Muscle of back (tissue), 11 donors: Measurements from ENCODE around the gene CD96. TPM values are rescaled to one million over a fixed set of nuclear protein-coding genes. Genes with fewer than 3 reads are reported as not detected.

Source experiments
- DNase-seq, 3 donors: peaks; one replicate each; pipeline versions ENCODE4 v3.0.0 to v3.0.0-alpha.2; 2013
- polyA plus RNA-seq, 10 donors: library from polyadenylated mRNA; unstranded; fragments of 120-200 nt; gene quantifications; one replicate each; pipeline ENCODE4 v1.2.1, GENCODE V29; 2013; ENCODE audit not compliant: insufficient read length in 10 of 10

CD96 gene
- polyA plus RNA-seq, 10 donors, result 0.15 to 5.7 (median 0.45) TPM

DNA sequence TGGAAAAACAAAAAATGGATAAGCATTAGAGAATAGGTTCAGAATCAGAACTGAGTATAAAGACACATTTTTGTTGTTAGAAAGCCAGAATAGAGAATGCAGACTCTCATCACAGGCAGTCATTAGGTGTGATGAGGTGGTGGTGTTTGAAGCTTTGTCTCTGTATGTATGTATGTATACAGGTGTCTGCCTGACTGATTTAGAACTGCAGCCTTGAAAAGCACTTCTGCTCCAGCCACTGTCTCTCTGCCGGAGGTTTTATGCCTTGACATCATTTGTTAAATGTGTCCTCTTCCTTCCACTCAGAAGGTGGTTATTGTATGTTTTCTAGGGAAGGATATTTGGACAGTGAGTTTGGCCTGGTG, 133.8 kb downstream of the CD96 start:
- no peak for DNase-seq

DNA sequence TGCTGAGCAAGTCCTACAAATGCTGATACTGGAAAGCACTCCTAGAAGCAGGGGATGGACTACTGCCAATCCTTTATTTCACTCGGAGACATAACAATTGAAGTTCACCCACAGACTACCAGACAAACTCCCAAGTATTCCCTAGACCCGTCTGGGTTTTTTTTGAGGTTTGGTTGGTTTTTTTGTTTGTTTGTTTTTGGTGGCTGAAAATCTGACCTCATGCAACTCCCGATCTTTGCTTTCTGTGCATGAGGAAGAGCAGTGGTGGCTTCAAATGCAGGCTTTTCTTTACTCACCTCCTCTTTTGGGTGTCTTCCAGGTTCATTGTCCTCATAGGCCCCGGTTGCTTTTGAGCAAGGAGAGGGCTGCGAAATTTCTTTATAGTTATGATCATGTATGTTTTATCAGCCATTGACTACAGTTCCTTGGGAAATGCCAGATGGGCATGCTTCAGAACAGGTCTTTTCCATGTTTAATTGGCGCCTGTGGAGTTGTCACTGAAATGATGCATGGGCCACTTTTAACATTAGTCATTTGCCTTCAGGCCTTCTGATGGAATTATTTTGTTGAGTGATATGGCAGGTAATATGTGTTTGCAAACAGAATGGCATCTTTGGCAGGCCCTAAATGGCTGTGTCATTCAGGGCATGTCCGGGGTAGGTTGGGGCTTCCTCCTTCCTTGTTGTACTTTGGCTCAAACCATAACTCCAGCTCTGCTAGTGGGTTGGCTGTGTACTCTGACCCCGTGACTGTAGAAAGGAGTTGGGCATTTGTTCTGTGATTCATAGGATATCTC, 134.4 kb downstream of the CD96 start:
- DNase-seq, result no peak

DNA sequence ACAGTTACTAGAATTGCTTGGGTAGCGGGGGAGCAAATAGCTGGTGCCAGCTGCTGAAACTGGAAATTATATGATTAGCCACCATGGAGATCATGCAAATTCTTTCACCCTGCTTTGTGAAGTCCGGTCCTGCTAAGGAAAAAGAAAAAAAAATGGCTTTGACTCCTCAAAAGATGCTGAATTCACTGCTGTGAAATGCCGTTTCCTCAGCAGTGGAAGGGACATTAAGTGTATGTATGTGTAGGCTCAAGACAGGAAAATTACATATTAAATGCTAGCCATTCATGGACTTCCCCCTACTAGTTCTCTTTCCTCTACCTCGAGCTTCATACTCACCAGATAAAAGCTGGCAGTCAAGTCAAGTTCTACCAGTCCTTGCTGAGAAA, 135.0 kb downstream of the CD96 start:
- no peak for DNase-seq

DNA sequence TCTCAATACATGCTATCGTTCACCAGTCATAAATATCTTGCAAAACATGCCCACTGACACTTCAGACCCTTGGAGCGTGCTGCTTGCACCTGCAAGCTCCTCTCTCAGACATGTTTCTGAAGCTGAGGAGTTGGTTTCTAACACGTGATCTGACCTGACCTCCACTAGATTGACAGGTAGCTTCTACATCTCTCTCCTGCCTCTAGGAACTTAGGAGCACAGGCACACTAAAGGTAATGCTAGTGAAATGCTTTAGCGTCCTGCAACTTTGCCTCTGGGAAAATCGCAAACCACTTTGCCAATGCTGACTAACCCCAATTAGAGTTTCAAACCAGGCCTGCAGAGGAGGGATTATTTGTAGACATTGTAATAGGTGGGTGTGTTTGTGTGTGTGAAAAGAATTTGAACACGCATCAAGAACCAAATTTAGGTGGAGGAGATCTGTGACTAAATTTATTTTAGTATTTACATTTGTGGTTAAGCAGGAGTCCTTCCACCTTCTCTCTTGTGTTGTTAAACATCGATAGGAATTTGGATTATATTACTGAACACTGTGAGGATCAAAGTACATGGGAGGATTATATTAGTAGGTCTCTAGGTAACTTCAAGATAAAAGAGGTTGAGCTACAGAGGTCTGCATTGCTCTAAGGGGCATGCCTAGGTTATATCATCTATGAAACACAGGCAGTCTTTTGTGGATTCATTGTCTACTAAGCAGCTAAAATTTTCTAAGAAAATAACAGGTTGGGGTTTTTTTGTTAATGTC, 139.8 kb downstream of the CD96 start:
- DNase-seq, result no peak

DNA sequence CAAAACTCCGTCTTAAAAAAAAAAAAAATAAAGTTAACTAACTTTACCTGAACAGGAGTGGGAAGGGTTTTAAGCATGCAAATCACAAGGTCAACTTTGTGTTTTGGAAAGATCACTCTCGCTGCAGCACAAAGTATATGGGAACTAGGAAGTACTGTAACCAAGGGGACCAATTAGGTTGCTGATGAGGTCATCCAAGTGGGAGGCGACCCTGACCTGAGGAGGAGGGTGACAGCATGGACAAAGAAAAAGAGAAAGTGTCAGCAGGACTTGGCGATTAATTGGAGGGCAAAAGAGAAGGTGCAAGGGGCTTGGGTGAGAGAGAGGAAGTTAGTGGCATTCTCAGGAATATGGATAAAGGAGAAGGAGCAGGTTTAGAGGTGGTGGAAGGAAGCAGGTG, 142.6 kb downstream of the CD96 start:
- no peak for DNase-seq

DNA sequence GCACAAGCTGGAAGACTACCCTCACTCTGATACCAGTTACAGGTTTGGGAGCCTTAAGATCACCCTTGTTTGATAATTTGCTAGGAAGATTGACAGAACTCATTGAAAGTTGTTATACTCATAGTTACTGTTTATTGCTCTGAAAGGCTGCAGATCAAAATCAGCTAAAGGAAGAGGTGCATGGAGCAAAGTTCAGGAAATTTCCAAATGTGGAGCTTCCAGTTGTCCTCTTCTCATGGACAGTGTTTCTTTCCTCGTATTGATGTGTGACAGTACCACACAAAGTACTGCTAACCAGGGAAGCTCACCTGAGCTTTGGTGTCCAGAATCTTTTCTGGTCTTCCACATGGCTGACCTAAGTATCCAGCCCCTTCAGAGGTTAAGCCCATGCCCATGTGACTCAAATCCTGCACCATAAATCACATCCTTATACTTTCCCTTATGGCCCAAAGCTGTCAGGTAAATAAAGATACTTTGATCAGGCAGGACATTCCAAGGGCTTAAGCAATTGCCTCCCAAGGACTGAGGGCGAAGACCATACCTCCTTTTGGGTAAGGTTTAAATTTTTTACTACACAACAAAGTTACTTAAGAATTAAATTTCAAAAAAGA, 146.3 kb downstream of the CD96 start:
- DNase-seq, result no peak

DNA sequence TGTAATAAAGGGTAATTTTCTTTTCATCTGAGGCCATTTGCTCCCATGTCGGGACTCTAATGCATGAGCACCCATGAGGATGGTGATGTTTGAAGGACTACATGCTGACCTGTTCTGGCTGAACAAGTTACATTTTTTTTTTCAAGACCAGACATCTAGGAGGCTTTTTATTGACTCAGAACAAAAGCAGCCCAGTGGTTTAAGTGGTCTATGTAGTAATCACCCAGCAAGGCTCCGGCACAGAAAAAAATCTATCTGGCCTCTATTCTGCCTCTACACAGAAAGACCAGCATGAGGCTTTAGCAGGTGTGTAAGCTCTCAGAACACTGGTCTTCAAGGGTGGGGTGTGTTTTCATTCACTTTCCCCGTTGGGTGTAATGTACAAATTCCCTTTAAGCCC, 148.2 kb downstream of the CD96 start:
- DNase-seq, result no peak

DNA sequence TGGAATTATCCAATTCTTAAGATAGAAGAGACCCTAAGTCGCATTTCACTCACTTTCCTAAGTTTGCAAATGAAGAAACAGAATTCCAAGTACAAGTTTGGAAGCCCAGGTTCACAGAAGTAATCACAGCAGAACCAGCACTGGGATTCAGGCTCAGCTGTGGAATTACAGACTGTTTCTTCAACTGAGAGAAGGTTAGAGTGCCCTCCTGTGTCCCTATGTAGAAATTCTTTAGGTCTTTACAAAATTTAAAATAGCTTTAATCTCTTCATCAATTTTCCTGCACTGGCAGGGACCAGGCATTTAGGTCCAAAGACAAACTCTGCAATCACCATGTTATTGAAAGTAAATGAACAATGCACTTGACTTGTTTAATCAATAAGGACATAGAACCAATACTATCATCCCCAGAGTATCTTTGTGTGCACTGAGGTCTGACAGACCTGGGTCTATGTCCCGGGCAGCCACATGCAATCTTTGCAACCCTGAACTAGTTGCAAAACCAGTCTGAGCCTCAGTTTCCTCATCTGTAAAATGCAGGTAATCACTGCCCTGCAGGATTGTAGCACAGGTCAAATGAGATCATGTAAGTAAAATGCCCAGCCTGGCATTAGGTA, 149.4 kb downstream of the CD96 start:
- DNase-seq, result peak in 2 of 3 donors; percentile 32 to 34

DNA sequence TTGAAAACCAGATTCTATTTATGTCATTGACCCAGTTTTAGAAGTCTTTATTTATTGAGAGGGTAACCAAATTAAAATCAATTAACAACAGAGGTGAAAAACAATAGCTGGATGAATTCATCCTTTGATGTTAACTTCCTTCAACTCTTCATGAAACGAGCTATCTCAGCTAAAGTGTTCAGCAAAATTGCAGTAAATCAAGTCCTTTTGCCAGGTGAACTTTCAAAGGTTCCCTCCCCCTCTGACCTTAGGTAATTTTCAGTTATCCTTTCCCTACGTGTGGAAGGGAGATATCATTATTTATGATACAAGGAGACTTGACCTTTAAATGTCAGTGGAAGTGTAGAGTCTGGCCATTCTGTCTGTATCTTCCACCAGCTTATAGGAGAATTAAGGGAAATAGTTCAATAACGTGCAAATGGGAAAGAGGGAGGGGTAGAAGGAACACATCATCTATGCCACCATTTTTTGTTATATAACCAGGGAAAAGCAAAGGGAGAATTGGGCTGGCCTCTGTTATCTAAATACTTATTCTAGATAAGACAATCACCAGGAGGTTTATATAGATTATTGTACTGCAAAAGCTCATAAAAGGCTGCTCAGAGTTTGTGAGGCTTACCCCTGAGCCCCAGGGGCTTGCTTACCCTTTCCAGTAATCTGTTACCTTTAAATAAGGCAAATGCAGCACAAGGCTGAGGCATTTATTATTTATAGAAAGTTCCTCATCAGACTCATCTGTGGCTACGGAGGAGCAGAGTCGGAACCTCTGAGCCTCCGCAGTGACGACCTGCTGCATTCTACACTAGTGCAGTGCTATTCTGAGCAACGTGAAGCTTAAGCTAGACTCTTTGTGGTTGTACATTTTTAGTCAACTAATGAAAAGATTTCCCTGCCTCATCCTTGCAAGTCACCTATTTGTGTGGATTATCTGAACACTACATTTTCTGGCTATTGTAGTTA, 150.9 kb downstream of the CD96 start:
- DNase-seq, result no peak

DNA sequence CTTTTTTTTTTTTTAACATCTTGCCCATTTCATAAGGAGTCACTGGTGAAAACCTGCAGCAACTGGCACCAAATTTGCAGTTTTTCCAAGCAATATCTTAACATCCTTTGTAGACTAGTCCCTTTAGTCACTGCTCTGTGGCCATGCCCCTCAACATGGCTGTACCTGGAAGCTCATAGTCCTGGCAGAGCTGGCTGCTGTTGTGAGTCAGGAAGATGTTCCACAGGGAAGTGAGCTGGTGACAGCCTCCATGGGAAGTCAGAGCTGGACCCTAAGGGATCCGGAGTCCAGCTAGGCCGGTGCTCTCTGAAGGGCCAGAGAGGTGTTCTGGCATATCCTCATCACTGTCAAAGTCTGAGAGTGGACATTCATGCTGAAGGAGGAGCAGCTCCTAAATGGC, 152.5 kb downstream of the CD96 start:
- DNase-seq, result no peak

DNA sequence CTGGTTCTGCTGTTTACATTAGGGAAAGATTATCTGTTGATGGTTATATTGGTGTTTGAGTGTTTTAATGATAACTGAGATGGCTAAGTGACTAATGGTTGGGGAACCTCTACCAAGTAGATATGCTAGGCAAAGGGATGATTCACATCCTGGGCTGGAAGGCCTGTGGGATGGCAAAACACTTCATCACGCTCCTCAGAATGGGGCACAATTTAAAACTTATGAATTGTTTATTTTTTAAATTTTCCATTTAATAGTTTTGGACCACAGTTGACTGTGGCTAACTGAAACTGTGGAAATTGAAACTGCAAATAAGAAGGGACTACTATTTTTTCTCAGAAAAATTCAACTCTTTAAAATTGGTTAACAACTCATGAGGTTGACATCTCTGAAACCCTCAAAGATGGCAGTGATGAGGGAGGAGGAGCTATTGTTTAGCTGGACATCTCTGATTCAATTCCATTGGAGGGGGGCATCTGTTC, 153.7 kb downstream of the CD96 start:
- DNase-seq, result peak in 1 of 3 donors; percentile 65

DNA sequence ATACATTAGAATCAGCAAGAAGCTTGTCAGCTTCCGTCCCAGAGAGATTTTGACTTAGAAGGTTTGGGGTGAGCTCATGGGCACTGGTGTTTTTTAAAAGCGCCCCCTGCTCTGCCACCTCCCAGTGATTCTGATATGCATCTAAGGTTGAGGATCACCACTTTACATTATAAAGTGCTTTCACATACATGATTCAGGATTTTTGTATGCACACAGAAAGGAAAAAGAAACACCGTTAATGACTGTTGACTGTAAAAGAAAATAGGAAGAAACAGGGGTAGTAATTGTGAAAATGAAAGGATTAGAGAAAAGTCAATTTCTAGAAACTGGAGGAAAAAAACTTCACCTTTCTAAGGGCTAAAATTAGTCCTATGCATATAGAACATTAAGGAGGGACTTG, 158.1 kb downstream of the CD96 start:
- no peak for DNase-seq

DNA sequence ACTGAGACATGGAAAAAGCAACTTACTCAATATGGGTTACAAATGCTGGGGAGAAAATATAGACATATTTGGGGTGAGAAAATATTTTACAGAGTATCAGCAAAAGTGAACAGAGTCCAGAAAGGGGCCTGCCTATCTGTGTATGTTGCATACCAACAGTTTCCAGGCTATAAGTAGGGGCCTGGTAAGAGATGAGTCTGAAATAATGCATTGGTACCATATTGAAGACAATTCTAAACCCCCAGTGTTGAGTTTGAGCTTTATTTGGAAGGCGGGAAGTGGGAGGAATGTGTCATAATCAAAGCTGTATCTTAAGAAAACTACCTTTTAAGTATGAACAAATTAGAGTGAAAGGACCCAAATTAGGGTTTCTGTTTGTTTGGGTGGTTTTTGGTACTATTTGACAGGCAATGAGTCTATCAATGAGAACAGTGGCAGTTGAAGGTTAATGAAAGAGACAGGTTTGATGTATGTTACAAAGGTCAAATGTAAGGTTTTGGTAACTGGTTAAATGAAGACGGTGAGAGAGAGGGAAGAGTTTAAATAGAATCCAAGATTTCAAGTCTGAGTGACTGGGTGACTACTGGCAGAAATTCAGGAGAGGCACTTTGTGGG, 159.4 kb downstream of the CD96 start:
- no peak for DNase-seq

Other genes starting within 250 kb of the CD96 start
- gene ZBED2, start 53.1 kb downstream of the CD96 start, polyA plus RNA-seq, result under 1 TPM in 2 of 10 donors, not detected in 8; 0.07 to 0.08 TPM
- gene PLCXD2, start 132.5 kb downstream of the CD96 start, polyA plus RNA-seq, result 1 to 10 TPM in 2 of 10 donors, under 1 TPM in 8; 0.62 to 1.1 (median 0.86) TPM